ENCODE results near the gene NPLOC4. TPM values are rescaled to one million over a fixed set of nuclear protein-coding genes. Genes with fewer than 3 reads are reported as not detected.
A peak's percentile ranks its signal among the peaks of the same experiment; 100 is the strongest.

The NPLOC4 gene
- total RNA-seq, 1 experiment from 2014 or later: 83.9 TPM

DNA sequence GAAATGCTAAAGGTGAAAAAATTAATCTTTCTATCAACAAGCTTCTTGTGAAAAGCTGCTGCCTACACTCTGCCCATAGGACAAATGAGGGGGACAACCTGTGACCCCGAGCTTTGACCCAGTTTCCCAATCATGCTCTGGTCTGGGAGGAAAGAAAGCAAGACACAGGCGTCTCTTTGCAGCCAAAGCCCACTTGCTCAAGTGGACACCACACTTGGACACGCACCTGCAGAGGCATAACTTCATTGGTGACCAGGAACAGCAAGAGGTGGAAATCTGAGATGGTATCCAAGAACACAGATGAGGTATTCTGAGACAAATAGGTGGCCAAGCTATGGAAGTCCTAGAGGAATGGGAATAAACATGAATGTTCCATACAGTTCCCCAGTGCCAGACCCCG is 69.7 kb downstream of the NPLOC4 start:
- Mint-ChIP-seq H3K27me3 (ENCODE audit: insufficient read depth, unreplicated experiment) (no peaks in the 10 kb centered on the region), H3K9me3 (ENCODE audit: unreplicated experiment) (no peaks in the 10 kb centered on the region), H3K4me3 (ENCODE audit: unreplicated experiment) (peak overlapping the region; percentile 63), H3K36me3 (ENCODE audit: insufficient read depth, unreplicated experiment) (peaks cover 77% of the 10 kb centered on the region), H3K4me1 (ENCODE audit: insufficient read depth, unreplicated experiment) (peaks cover 14% of the 10 kb centered on the region), H3K27ac (ENCODE audit: low read depth, unreplicated experiment) (peak overlapping the region; percentile 71)
- BruUV-seq (replicated peaks): no TSS peak
- intact Hi-C loops (cut with micrococcal nuclease): no loop called here
- ChIA-PET CTCF (interaction anchor here (0.6 to 2.7 kb wide), 6 partner anchors 9 to 317 kb away, joined by 3 to 21 read pairs (median 5); no protein-coding TSS in a partner anchor), POLR2A (interaction anchor here (0.9 to 4.7 kb wide), 12 partner anchors 10 to 238 kb away, joined by 3 to 65 read pairs (median 6); partner anchors contain the start of genes ACTG1, ARL16, FAAP100 and HGS)
- DNase-seq (ENCODE audit: unreplicated experiment): no peak
- TF ChIP-seq, protein P1, sequence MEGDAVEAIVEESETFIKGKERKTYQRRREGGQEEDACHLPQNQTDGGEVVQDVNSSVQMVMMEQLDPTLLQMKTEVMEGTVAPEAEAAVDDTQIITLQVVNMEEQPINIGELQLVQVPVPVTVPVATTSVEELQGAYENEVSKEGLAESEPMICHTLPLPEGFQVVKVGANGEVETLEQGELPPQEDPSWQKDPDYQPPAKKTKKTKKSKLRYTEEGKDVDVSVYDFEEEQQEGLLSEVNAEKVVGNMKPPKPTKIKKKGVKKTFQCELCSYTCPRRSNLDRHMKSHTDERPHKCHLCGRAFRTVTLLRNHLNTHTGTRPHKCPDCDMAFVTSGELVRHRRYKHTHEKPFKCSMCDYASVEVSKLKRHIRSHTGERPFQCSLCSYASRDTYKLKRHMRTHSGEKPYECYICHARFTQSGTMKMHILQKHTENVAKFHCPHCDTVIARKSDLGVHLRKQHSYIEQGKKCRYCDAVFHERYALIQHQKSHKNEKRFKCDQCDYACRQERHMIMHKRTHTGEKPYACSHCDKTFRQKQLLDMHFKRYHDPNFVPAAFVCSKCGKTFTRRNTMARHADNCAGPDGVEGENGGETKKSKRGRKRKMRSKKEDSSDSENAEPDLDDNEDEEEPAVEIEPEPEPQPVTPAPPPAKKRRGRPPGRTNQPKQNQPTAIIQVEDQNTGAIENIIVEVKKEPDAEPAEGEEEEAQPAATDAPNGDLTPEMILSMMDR (IDR thresholded peaks at IDR 0.05; ENCODE audit: unreplicated experiment): no peak

DNA sequence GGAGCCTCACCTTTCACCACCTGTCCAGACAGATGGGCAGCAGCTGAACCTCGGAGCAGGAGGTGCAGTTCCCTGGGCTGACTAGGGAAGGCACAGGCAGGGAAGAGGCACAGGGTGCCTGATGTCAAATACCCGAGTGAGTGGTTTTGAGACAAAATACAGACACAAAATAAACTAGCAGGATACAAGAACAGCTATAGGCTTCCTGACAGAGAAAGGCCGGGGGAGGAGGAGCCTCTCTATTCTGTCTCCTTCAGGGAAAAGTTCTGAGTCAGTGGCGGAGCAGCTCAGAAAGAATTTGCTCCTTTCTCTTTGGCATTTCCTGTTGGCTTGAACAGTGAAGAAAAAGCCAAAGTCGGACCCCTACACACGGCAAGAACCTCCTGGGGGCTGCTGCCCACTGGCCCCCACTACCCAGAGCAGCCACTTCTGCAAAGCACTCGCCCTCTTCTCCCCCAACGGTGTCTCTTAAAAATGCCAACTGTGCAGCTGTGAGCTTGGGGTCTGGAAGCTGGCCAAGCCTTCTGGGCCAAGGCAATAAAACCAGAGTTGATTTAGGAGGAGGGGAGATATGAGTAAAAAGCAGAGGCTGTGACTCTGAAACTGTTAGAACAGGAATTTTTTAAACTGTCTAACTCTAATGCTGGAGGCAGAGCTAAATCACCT is 70.3 kb downstream of the NPLOC4 start:
- Mint-ChIP-seq H3K9me3 (ENCODE audit: unreplicated experiment) (no peaks in the 10 kb centered on the region), H3K27ac (ENCODE audit: low read depth, unreplicated experiment) (peak overlapping the region; percentile 71), H3K4me3 (ENCODE audit: unreplicated experiment) (peak overlapping the region; percentile 63), H3K4me1 (ENCODE audit: insufficient read depth, unreplicated experiment) (peaks cover 14% of the 10 kb centered on the region), H3K27me3 (ENCODE audit: insufficient read depth, unreplicated experiment) (no peaks in the 10 kb centered on the region), H3K36me3 (ENCODE audit: insufficient read depth, unreplicated experiment) (peaks cover 82% of the 10 kb centered on the region)
- TF ChIP-seq, protein P1 (IDR thresholded peaks at IDR 0.05; ENCODE audit: unreplicated experiment): no peak
- peak; percentile 88 for DNase-seq (ENCODE audit: unreplicated experiment)
- no TSS peak for BruUV-seq (replicated peaks)
- POLR2A ChIA-PET: interaction anchor here (0.7 to 4.7 kb wide), 16 partner anchors 9 to 450 kb away, joined by 3 to 65 read pairs (median 4); partner anchors contain the start of genes ACTG1, ARL16, FAAP100 and HGS
- CTCF ChIA-PET: interaction anchor here (0.6 to 2.7 kb wide), 7 partner anchors 10 to 317 kb away, joined by 3 to 21 read pairs (median 4); no protein-coding TSS in a partner anchor
- intact Hi-C loops (cut with micrococcal nuclease): no loop called here

DNA sequence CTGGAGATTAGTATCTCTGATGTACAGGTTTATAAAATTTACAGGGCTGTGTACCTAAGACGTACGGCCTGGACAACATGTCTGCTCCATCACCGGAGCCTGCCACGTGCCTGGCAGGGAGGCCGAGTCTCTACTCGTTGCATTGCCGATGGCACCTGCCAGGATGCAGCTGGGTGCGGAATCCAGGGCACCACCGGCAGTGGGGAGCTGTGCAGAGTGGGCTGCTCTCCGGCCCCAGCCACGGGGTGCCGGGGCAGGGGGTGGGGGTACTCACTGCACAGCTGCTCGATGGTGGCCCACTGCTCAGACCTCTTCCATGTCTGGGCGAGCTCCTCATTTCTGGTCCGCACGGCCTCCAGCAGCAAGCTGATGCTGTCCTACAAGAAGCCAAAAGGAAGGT is 71.7 kb downstream of the NPLOC4 start:
- no peak overlapping the region for H3K4me3 Mint-ChIP-seq (ENCODE audit: unreplicated experiment)
- H3K27ac Mint-ChIP-seq (ENCODE audit: low read depth, unreplicated experiment): no peak overlapping the region
- TF ChIP-seq, protein P1 (IDR thresholded peaks at IDR 0.05; ENCODE audit: unreplicated experiment): no peak
- intact Hi-C loops (cut with micrococcal nuclease): no loop called here
- H3K36me3 Mint-ChIP-seq (ENCODE audit: insufficient read depth, unreplicated experiment): peaks cover 84% of the 10 kb centered on the region
- H3K9me3 Mint-ChIP-seq (ENCODE audit: unreplicated experiment): no peaks in the 10 kb centered on the region
- H3K4me1 Mint-ChIP-seq (ENCODE audit: insufficient read depth, unreplicated experiment): peaks cover 20% of the 10 kb centered on the region
- ChIA-PET POLR2A (interaction anchor here (1.2 to 4.7 kb wide), 6 partner anchors 8 to 100 kb away, joined by 3 to 65 read pairs (median 6); partner anchors contain the start of gene FAAP100), CTCF (interaction anchor here (1.2 to 1.7 kb wide), 3 partner anchors 12 to 36 kb away, joined by 3 to 6 read pairs (median 4); no protein-coding TSS in a partner anchor)
- no TSS peak for BruUV-seq (replicated peaks)
- no peak for DNase-seq (ENCODE audit: unreplicated experiment)
- H3K27me3 Mint-ChIP-seq (ENCODE audit: insufficient read depth, unreplicated experiment): no peaks in the 10 kb centered on the region

DNA sequence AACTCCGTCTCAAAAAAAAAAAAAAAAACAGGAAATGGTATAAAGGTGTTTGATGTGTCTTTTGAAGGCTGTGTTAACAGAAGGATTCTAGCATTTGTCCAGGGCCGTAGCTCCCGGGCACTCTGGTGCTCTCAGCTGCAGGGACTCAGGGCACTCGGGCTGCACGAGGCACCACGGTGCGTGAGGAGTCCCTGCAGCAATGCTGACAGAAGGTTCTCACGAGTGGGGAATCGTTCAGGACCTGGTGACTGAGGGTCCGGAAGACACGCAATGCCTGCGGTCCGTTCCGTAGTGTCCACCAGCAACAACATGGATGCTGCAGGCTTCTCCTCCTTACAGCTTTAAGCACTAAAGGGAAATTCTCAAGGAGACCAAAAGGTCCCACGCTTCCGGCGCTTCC is 72.1 kb downstream of the NPLOC4 start:
- peaks cover 81% of the 10 kb centered on the region for H3K36me3 Mint-ChIP-seq (ENCODE audit: insufficient read depth, unreplicated experiment)
- ChIA-PET POLR2A (interaction anchor here (1.2 to 4.7 kb wide), 7 partner anchors 12 to 167 kb away, joined by 3 to 65 read pairs (median 5); partner anchors contain the start of gene FAAP100), CTCF (interaction anchor here (1.2 to 3.6 kb wide), 3 partner anchors 13 to 36 kb away, joined by 3 to 21 read pairs (median 6); no protein-coding TSS in a partner anchor)
- peak overlapping the region; percentile 31 for H3K27ac Mint-ChIP-seq (ENCODE audit: low read depth, unreplicated experiment)
- no peaks in the 10 kb centered on the region for H3K27me3 Mint-ChIP-seq (ENCODE audit: insufficient read depth, unreplicated experiment)
- intact Hi-C loops (cut with micrococcal nuclease): no loop called here
- TF ChIP-seq, protein P1 (IDR thresholded peaks at IDR 0.05; ENCODE audit: unreplicated experiment): no peak
- no TSS peak for BruUV-seq (replicated peaks)
- H3K4me1 Mint-ChIP-seq (ENCODE audit: insufficient read depth, unreplicated experiment): peaks cover 20% of the 10 kb centered on the region
- no peaks in the 10 kb centered on the region for H3K9me3 Mint-ChIP-seq (ENCODE audit: unreplicated experiment)
- H3K4me3 Mint-ChIP-seq (ENCODE audit: unreplicated experiment): no peak overlapping the region
- DNase-seq (ENCODE audit: unreplicated experiment): no peak
